A673 (cell line): Measurements from ENCODE around the gene NEK1.

Experiments
- EZH2 ChIP-seq: fragments of 200-600 bp; sonication (generic); IDR thresholded peaks from 2 replicates; pipeline ENCODE4 v1.6.1; 2017; ENCODE audit warnings: borderline replicate concordance, low read depth, mild to moderate bottlenecking, mixed read lengths, antibody characterized with exemption, low read length; ENCODE audit not compliant: poor library complexity, severe bottlenecking
- TF ChIP-seq, protein P1 (sequence below): fragments of 300-800, 200-600 bp; sonication (generic); conservative IDR thresholded peaks from 2 replicates; pipeline ENCODE4 v1.5.1; 2017; ENCODE audit warnings: low read depth, mild to moderate bottlenecking, antibody characterized with exemption, low read length, moderate library complexity, mixed read lengths

DNA sequence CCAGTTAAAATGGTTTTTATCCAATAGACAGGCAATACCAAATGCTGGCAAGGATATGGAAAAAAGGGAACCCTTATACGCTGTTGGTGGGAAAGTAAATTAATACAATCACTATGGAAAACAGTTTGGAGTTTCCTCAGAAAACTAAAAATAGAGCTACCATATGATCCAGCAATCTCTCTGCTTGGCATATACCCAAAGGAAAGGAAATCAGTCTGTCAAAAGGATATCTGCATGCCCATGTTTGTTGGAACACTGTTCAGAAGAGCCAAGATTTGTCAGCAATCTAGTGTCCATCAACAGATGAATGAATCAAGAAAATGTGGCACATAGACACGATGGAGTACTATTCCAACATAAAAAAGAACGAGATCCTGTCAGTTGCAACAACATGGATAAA lies 250.6 kb downstream of the NEK1 start:
- no peak for TF ChIP-seq EZH2
- TF ChIP-seq, protein P1, sequence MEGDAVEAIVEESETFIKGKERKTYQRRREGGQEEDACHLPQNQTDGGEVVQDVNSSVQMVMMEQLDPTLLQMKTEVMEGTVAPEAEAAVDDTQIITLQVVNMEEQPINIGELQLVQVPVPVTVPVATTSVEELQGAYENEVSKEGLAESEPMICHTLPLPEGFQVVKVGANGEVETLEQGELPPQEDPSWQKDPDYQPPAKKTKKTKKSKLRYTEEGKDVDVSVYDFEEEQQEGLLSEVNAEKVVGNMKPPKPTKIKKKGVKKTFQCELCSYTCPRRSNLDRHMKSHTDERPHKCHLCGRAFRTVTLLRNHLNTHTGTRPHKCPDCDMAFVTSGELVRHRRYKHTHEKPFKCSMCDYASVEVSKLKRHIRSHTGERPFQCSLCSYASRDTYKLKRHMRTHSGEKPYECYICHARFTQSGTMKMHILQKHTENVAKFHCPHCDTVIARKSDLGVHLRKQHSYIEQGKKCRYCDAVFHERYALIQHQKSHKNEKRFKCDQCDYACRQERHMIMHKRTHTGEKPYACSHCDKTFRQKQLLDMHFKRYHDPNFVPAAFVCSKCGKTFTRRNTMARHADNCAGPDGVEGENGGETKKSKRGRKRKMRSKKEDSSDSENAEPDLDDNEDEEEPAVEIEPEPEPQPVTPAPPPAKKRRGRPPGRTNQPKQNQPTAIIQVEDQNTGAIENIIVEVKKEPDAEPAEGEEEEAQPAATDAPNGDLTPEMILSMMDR = no peak
